CD4-positive, alpha-beta T cell treated with Interleukin-10 for 1 hour (primary cell): ENCODE data around the gene S100P.

Experiments used
- DNase-seq: peaks from one replicate; pipeline ENCODE4 v3.0.0-alpha.2; 2020

S100P gene

DNA sequence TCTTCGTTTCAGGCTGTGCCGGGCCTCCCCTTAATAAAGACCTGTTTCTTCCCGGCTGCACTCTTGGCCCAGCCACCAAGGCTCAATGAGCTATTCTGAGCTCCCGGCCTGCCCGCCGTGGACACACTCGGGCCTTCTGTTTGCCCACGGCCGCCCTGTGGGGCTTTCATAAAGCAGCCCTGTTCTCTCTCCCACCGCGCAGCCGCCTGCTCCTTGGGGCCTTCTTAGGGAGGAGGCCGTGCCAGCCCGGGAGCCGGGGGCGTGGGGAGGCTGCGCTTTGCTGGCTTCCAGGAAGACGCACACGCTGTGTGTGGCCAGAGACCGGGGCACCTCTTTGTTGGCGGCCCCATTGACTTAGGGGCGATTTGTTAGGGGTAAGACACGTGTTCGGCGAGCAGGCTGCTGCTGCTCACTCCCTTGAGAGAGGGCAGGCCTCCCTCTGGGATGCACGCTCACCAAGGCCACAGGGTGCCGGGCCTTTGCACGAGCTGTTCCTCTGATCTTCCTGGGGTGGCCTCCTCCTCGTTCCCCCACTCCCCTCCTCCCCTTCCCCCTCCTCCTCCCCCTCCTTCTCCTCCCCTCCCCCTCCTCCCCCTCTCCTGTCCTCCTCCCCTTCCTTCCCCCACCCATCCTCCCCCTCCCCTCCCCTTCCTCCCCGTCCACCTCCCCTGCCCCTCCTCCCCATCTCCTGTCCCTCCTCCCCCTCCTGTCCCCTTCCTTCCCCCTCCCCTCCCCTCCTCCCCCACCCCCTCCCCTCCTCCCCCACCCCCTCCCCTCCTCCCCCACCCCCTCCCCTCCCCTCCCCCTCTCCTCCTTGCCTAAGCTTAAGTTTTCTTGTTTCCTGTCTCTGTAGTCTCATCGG, 33.6 kb downstream of the S100P start:
- no peak for DNase-seq

DNA sequence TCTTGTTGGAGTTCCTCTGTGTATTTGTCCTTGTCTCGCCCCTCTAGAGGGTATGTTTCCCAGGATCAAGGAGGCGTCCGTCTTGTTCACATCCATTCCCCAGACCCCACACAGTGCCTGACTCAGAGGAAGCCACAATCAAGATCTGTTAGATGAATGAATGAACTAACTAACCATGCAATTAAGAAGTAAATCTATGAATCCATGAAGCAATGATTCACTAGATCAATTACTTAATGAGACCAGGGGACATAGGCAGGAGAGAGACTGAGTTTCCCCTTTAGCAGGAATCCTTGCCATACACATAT, 34.2 kb downstream of the S100P start:
- DNase-seq = no peak

DNA sequence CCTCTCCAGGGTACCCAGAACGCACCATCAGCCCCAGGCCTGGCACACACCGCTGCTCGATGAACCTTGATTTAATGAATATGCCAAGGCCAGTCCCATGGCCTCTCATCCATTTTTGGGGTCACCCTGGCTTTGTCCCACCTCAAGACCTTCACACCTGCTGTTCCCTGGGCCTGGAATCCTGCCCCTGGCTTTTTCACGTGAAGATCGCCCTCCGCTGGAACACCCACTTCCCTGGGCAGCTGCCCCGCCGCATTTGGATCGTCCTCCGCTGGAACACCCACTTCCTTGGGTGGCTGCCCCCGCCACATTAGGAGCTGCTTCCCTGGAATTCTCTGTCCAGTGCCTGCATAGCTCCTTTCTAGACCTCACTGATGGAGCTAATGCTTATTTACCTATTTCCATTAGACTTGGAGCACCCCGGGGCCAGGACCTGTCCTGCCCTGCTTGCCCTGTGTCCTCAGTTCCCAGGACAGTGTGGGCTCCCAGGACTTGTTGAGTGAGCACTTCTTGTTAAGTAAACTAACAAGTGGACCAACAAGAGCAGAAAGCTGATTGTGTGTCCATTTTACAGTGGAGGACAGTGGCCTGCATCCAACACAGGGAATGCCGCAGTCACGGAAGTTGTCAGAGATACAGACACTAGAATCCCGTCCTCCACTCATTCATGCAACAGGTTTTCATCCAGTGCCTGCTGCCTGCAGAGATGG, 34.8 kb downstream of the S100P start:
- no peak for DNase-seq

DNA sequence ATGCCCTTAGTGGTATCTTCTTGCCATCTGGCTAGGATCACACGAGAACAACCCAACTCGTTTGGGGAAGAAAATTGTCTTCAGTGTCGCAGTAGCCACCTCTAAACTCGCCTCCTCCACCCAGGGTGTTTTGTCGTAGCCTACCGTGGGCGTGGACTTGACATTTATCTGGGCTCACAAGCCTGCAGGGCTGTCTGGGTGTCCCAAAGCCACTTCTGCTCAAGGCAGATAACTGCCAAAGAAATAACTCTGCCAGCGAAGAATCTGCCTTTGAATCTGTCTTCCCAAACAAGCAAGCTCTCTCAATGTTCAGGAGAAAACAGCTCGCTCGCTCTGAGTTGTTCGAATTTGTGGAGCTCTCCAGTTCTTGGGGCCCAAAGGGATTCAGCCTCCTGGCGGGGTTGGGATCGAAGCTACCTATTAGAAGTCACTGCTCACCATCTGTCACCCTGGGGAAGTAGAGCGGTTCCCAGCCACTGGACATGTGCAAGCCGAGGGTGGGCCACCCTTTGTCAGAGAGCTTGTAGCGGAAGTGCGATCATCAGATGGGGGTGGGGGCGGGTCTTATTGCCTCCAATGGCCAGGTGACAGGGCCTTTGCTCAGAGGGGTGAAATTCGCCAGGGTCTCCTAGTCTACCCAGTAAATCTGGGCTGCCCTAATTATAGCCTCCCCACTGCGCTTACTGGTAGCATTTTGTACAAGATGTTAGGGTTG, 37.1 kb downstream of the S100P start:
- DNase-seq = no peak

DNA sequence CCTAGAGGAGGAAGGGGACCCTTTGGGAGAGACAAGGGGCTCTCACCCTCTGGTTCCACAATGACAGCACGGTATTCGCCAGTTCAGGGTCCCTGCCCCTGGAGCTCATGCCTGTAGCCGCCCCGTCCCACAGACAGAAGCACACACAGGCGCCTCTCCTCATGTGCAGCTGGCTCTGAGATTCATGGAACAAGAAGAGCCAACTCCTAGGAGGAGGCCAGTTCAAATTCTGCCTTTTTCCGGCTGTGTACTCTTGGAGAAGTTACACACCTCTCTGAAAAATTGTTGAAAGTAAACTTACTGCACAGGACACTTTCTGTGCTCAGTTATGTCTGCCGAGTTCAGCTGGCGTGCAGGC, 37.6 kb downstream of the S100P start:
- no peak for DNase-seq

DNA sequence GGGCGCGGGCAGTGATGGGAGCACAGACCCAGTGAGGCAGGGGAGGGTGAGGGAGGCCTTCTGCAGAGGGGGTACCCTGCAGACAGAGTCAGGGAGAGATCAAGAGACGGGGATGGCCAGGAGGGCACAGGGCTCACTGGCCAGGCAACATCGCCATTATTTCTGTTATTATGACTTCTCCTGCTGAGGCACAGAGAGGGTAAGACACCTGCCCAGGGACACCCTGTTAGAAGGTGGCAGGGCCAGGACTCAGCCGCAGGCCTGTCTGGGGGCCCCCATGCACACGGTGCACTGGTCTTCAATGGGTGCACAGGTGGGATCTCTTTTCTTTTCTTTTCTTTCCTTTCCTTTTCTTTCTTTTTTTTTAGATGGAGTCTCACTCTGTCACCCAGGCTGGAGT, 38.1 kb downstream of the S100P start:
- no peak for DNase-seq

DNA sequence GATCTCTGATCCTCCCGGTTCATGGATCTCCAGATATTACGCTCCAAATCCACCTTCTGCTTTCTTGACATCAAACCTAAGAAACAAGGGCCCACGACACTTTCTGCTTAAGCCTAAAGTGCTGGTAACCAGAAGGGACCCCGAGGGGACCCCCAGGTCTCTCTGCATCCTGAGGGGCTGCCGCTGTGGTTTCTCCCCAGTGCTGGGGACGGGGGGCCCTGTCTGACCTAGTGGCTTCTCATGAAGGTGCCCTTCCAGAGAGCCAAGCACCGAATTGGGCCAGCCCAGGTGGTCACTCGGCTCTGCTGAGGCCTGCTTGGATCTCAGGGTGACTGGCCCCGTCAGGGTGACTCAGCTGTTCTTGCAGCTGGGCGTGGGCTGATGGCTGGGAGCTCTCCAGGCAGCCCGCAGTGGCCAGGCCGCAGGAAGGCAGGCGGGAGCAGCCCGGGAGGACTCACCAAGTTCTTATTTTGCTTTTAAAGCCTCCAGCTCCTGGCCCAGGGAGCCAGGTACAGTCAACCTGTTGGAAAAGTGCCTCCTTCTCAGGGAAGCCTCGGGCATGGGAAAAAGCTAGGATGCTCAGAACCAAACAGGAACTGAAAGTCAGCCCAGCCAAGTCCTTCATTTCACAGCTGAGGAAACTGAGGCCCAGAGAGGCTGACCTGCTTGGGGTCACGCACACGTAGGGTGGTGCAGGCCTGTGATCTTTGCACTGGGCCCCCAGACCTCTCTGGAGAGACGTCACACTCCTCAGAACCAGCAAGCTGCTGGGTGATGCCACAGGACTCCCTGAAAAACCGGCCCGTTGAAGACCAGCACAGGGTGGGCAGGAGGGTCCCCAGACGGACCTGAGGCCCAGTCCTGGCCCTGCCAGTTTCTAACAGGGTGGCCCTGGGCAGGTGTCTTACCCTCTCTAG, 39.0 kb downstream of the S100P start:
- no peak for DNase-seq

DNA sequence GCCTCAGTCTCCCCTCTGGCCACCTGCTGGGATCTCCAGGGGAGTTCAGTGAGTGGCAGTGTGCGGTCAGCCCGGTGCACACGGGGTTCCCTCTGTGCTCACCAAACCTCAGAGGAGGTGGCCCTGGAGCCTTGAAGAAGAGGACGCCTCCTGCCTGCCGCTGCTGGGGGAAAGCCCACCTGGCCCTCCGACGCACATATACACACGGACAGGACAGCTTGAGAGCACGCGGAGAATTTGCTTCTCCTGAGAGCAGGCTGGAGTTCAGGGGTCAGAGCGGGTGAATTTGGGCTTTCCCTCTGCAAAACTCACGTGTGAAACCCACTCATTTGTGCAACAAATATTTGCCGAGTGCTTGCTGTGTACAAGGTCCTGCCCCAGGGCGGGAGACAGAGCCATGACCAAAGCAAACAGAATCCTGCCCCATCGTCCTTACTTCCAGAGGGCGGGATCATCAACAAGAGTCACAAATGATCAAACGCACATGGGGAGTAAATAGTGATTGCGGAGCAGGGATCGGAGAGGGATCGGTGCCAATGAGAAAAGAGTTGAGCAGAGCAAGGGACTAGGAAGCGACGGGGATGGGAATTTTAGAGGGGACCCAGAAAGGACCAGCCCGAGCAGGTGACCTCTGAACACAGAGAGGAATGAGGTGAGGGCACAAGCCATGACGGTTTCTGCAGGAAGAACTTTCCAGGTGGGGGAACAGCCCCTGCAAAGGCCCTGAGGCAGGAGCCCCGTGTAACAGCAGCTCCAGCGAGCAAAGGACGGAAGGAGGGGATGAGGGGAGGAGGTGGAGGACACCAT, 39.9 kb downstream of the S100P start:
- no peak for DNase-seq

DNA sequence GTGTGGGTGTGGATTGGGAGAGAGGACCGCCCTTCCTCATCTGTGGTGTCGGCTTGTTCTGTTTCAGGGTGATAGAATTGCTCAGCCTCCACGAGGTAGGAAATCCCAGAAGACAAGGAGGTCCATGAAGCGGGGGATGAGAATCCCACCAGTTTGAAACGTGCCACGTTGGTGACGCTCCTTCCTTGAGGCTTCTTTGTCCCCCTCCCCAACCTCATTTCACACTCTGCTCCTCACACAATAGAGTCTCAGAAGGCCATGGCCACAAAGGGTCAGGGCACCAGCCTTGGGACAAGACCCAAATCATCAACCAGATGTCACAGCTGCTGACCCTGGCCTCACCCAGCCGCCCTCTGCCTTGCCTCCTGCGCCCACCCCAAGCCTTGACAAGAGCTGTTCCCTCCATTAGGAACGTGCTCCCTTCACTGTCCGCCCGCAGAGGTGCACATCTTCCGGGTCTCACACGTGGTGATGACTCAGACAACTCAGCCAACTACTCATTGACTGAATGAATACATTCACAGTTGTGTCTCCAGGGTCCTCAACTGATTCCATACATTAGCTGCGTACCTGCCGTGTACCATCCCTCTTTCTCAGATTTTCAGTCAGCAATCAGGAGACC, 40.6 kb downstream of the S100P start:
- DNase-seq = no peak

DNA sequence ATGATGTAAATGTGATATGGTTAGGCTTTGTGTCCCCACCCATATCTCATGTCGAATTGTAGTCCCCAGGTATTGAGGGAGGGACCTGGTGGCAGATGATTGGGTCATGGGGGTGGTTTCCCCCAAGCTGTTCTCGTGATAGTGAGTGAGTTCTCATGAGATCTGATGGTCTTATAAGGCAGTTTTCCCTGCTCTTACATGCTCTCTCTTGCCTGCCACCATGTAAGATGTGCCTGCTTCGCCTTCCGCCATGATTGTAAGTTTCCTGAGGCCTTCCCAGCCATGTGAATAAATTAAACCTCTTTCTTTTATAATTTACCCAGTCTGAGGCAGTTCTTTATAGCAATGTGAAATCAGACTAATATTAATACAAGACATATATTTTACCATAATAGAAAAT, 46.2 kb downstream of the S100P start:
- DNase-seq = no peak

DNA sequence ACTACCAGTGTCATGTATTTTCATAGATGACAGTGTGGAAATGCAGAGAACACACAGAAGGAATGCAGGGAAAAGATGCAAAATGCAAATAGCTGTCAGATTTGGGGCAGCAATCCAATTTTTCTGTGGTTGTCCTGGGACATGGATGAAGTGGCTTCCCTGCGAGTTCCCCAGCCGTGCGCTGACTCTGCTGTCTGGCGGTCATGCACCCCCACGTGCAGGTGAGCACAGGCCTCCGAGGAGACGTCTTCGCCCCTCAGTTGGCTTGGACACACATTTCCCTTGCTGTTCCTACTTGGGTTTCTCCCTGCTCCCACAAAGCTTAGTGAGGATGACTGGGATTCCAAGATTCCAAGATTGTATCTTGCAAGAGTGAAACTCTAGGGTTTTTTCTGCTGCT, 46.7 kb downstream of the S100P start:
- no peak for DNase-seq

DNA sequence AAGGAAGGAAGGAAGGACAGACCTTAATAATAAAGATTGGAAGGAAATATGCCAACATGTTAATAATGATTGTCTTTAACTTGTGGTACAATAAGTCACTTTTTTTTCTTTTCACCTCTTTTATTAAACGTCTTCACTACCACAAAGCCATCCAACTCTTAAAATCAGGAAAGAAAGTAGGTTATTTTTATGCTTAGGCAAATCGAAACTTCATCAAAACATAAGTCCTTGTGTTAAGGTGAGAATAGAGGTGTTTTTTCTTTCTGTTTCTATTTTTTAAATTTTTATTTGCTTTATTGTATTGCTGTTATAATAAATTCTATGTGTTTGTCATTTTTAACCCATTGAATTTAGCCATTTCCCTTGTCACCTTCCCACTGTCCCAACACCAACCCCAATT, 48.8 kb downstream of the S100P start:
- no peak for DNase-seq

DNA sequence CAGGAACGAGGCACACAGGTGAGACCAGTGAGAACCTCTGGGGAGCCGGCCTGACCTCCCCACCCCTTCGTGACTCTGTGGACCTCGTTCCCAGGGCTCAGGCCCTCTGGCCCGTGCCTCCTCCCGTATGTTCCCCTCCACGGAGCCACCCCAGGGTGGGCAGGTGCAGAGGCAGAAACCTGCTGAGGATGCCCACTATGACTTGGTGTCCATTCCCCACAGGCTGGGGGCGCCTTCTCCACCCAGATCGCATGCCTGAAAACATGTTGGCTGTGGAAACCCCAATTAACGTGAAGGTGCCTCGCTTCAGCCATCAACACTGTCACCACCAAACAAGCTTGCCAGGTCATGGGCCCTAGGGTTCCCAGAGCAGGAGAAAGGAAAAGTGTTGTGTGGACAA, 49.3 kb downstream of the S100P start:
- no peak for DNase-seq
